Fibroblast of mammary gland (primary cell): ENCODE measurements around the gene KLHL5.

ENCODE experiments used
- DNase-seq: peaks from one replicate; pipeline ENCODE4 v3.0.0-alpha.2; 2010; ENCODE audit warnings: low read depth
- H3K4me3 ChIP-seq: 2 replicates; pipeline ENCODE4 v1.5.1; 2011; ENCODE audit warnings: low read depth, mild to moderate bottlenecking, low read length, moderate library complexity; ENCODE audit not compliant: control insufficient read depth
- CTCF ChIP-seq: conservative IDR thresholded peaks from 2 replicates; pipeline ENCODE4 v1.5.1; 2011; ENCODE audit warnings: low read depth, low read length, inconsistent platforms; ENCODE audit not compliant: control insufficient read depth, insufficient read depth

The KLHL5 gene

GRCh38 chr4:39032218-39033085, 29.6 kb upstream of the KLHL5 start, which contains the start of gene TMEM156:
Gene TMEM156 (minus strand): TSS chr4:39032409. CDS start chr4:39032313, 96 bp downstream.
- DNase-seq = peak; percentile 56
- H3K4me3 ChIP-seq = no peak within 1 kb of the TSS
- no peak for TF ChIP-seq CTCF

GRCh38 chr4:39036172-39036571, 25.9 kb upstream of the KLHL5 start:
- H3K4me3 ChIP-seq = no peak overlapping the region
- TF ChIP-seq CTCF = no peak
- DNase-seq = peak; percentile 27

GRCh38 chr4:39037491-39037825, 24.6 kb upstream of the KLHL5 start:
- H3K4me3 ChIP-seq = no peak overlapping the region
- DNase-seq = no peak
- TF ChIP-seq CTCF = no peak

GRCh38 chr4:39037941-39038340, 24.1 kb upstream of the KLHL5 start:
- no peak overlapping the region for H3K4me3 ChIP-seq
- DNase-seq = no peak
- no peak for TF ChIP-seq CTCF

GRCh38 chr4:39039108-39039507, 22.9 kb upstream of the KLHL5 start:
- DNase-seq = no peak
- no peak for TF ChIP-seq CTCF
- no peak overlapping the region for H3K4me3 ChIP-seq

- TF ChIP-seq CTCF = no peak
- no peak for DNase-seq
- no peak overlapping the region for H3K4me3 ChIP-seq
These were observed 19.7 kb upstream of the KLHL5 start for GRCh38 chr4:39042366-39042765.
